Fibroblast of the aortic adventitia (primary cell): Measurements from ENCODE around the gene AP1M2. TPM values are rescaled to one million over a fixed set of nuclear protein-coding genes. Genes with fewer than 3 reads are reported as not detected.

Experiments
- DNase-seq: peaks from one replicate; pipeline ENCODE4 v3.0.0-alpha.2; 2010; ENCODE audit warnings: low read depth
- H3K4me3 ChIP-seq: 2 replicates; pipeline ENCODE4 v1.5.1; 2011; ENCODE audit warnings: low read depth, mild to moderate bottlenecking, control low read depth, low read length, moderate library complexity
- total RNA-seq: library from RNA; depleted of rRNA; stranded (reverse); fragments of >200 nt; gene quantifications from 2 replicates; pipeline ENCODE4 v1.2.3, GENCODE V29; 2012; ENCODE audit warnings: low replicate concordance
- TF ChIP-seq, protein P1 (sequence below): IDR thresholded peaks from 2 replicates; pipeline ENCODE4 v1.5.1; 2011; ENCODE audit warnings: mild to moderate bottlenecking, low read length, control low read depth, inconsistent platforms; ENCODE audit not compliant: insufficient read depth

Gene AP1M2
- total RNA-seq: not detected in 2 replicates

- TF ChIP-seq, protein P1, sequence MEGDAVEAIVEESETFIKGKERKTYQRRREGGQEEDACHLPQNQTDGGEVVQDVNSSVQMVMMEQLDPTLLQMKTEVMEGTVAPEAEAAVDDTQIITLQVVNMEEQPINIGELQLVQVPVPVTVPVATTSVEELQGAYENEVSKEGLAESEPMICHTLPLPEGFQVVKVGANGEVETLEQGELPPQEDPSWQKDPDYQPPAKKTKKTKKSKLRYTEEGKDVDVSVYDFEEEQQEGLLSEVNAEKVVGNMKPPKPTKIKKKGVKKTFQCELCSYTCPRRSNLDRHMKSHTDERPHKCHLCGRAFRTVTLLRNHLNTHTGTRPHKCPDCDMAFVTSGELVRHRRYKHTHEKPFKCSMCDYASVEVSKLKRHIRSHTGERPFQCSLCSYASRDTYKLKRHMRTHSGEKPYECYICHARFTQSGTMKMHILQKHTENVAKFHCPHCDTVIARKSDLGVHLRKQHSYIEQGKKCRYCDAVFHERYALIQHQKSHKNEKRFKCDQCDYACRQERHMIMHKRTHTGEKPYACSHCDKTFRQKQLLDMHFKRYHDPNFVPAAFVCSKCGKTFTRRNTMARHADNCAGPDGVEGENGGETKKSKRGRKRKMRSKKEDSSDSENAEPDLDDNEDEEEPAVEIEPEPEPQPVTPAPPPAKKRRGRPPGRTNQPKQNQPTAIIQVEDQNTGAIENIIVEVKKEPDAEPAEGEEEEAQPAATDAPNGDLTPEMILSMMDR: no peak
- DNase-seq: no peak
- H3K4me3 ChIP-seq: no peak within 1 kb of the TSS
Measured at GRCh38 chr19:10587022-10587838, at the start of gene AP1M2. Gene AP1M2, minus strand, starts transcription at chr19:10587312. Its CDS starts 81 bp downstream, at chr19:10587231.

- H3K4me3 ChIP-seq: no peak overlapping the region
- no peak for DNase-seq
- TF ChIP-seq, protein P1: no peak
Measured at GRCh38 chr19:10636304-10636972, 49.3 kb upstream of the AP1M2 start.

DNA sequence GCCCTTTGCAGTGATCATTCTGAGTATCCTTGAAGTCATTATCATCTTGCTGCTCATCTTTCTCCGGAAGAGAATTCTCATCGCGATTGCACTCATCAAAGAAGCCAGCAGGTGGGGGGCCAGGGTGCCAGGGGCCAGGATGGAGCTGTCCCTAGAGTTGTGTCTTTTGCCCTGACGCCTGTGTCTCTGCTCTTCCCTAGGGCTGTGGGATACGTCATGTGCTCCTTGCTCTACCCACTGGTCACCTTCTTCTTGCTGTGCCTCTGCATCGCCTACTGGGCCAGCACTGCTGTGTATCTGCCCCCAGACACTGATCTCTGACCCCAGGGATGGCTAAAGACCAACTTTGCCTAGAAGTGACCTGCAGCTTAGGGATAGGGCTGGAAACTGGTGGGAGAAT, 47.9 kb upstream of the AP1M2 start:
- no peak for DNase-seq
- TF ChIP-seq, protein P1: no peak
- no peak overlapping the region for H3K4me3 ChIP-seq

DNA sequence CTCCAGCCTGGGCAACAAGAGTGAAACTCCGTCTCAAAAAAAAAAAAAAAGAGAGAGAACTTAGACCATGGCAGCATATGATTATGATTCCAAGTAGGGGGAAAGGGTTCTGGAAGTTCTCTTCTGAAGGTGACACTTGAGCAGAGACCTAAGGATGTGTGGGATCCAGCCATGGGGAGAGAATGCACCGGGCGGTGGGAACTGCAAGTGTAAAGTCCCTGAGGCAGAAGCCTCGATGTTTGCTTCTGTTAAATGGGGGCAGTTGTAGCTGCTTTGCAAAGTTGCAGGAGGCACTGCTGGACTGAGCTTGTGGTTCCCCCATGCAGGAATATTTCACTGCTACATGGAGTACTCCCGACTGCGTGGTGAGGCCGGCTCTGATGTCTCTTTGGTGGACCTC, 47.3 kb upstream of the AP1M2 start:
- TF ChIP-seq, protein P1: no peak
- DNase-seq: no peak
- no peak overlapping the region for H3K4me3 ChIP-seq

GRCh38 chr19:10631874-10632273, 44.8 kb upstream of the AP1M2 start:
- TF ChIP-seq, protein P1: no peak
- no peak overlapping the region for H3K4me3 ChIP-seq
- DNase-seq: no peak

- H3K4me3 ChIP-seq: peak overlapping the region; percentile 71
- TF ChIP-seq, protein P1: no peak
- no peak for DNase-seq
Measured at GRCh38 chr19:10625762-10626138, 38.6 kb upstream of the AP1M2 start.
